Right kidney (tissue), 1 donor: ENCODE results near the gene ATP5IF1.

Experiments
- DNase-seq: peaks from one replicate; pipeline ENCODE4 v3.0.0-alpha.2; 2016

ATP5IF1 gene

GRCh38 chr1:28259934-28260802, 24.2 kb downstream of the ATP5IF1 start:
- peak; percentile 86 for DNase-seq

GRCh38 chr1:28260803-28261174, 24.9 kb downstream of the ATP5IF1 start:
- no peak for DNase-seq

DNA sequence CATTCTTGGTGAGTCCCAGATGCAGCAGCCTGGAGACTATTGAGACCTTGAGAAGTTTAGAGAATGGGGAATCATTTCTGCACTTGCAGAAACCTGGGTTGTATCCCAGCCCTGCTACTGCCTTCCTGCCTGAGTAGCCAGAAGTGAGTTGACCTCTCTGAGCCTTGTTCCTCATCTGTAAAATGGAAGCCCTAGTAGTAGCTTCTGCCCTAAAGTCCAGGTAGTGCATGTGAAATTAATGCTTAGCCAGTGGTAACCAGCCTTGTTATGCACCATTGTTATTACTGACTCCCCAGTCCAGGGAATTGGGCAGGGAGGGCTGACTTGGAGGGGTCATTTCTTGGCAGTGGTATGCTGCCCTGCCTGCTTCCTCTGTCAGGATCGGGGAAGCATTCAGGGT, 29.0 kb downstream of the ATP5IF1 start:
- no peak for DNase-seq

- no peak for DNase-seq
These were observed 29.7 kb downstream of the ATP5IF1 start for GRCh38 chr1:28265577-28265976.

- DNase-seq = no peak
These were observed 31.0 kb downstream of the ATP5IF1 start for GRCh38 chr1:28266920-28267322.

DNA sequence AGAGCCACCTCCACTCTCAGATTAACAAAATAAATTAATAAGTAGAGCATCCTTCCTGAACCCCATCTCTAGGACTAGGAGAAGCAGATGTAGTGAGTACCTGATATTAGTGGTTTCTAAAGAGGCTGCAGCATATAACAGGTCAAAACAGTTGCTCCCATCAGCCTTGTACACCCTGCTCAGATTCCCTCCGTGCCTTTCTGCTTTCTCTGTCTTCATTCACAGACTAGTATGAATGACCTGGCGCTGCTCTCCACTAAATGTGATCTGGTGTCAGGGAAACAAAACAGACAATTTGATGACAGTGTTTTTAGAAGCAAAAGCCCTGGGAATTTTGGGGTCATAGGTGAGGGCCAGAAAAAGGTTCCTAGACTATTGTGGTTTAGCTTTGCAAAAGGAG, 31.7 kb downstream of the ATP5IF1 start:
- DNase-seq = no peak

DNA sequence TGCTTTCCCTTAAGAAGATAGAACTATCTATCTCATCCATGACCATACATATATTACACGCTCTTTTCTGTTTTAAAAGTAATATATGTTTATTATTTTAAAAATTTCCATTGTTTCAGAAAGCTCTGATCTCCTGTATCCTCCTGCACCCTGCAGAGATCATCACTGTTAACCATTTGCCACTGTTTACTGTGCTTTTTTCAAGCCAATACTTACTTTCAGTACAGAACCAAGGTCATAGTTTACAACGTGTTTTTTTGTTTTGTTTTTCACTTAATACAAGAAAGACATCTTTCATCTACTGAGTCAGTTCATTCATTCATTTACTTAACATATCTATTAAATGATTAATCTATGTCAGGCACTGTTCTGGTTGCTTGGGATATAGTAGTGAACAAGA, 33.6 kb downstream of the ATP5IF1 start:
- no peak for DNase-seq

DNA sequence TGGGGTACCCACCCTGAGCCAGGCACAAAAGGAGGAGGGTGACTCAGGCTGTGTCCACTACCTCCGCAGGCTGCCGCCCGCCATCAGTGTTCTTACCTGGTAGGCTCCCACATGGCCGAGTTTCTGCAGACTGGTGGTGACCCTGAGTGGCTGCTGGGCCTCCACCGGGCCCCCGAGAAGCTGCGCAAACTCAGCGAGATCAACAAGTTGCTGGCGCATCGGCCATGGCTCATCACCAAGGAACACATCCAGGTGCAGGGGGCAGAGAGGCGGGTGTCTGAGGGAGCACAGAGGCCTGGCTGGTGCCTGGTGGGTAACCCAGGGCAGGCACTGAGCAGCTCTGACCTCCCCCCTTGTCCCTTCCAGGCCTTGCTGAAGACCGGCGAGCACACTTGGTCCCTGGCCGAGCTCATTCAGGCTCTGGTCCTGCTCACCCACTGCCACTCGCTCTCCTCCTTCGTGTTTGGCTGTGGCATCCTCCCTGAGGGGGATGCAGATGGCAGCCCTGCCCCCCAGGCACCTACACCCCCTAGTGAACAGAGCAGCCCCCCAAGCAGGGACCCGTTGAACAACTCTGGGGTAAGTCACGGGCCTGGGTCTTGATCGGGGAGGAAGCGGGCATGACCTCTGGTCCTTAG, 36.4 kb downstream of the ATP5IF1 start:
- no peak for DNase-seq

- DNase-seq = no peak
These were observed 37.4 kb downstream of the ATP5IF1 start for GRCh38 chr1:28273216-28273860.

- no peak for DNase-seq
These were observed 42.8 kb downstream of the ATP5IF1 start for GRCh38 chr1:28278763-28279162.

GRCh38 chr1:28279721-28280120, 43.8 kb downstream of the ATP5IF1 start:
- DNase-seq = no peak

- no peak for DNase-seq
These were observed 44.6 kb downstream of the ATP5IF1 start for GRCh38 chr1:28280501-28280900.

DNA sequence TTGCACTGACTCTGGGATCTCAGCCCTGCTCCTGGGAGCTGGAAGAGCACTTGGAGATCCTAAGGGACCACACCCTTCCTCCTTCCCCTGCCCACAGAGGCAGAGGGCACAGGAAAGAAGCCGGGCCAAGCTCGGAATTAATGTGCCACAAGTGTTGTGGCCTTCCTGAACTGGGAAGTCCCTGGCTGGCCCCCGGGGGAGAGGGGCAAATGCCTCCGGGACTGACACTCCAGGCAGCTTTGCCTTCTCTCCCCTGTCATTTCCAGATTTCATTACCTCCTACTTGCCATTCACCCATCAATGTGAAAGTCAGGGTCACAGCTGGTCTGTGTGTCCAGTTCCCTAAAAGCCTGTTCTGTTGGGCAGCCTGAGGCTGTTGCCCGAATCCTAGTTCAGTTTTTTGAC, 45.1 kb downstream of the ATP5IF1 start:
- DNase-seq = no peak

- no peak for DNase-seq
These were observed 45.9 kb downstream of the ATP5IF1 start for GRCh38 chr1:28281608-28282425.

DNA sequence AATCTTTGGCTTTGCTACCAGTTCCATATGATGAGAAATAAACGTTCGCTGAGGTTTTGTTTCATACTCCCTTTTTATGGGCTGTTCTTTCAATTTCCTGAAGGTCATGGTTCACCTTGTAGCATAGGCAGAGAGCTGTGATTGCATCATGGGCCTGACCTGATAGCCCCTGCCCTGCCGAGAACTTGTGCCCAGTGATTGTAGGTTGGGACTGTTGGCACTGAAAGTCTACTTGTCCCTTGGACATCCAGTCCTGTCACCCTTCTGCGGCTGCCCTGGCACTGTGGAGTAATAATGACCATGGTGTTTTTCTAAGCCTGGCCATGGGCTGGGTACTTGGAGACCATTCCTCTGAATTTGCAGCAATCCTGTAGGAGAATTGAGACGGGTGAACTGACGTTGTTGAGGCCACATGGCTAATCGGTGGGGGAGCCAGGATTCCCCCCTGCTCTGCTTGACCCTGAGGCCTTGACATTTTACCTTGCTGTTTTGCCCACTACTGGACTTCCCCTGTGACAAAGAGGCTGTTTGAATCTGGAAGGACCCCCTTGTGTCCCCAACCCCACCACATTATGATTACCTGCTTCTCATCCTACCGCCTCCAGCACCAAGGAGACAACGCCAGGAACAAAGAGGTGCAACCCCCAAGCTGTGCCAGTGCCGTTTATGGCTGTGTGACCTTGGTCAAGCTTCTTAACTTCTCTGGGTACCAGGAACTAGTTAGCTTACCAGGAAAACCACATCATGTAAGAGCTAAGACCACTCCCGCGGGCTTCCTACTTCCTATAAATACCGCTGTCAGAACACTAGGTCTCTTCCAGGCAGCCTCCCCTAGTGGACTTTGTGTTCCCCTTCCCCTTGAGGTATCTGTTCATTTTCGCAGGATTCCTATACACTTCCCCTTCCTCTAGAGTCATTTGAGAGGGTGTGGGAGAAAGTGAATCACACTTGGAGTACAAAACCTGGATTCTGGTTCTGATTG, 46.8 kb downstream of the ATP5IF1 start:
- no peak for DNase-seq

GRCh38 chr1:28286111-28286510, 50.2 kb downstream of the ATP5IF1 start:
- DNase-seq = no peak
